ENCODE measurements around the gene KRT9. TPM values are rescaled to one million over a fixed set of nuclear protein-coding genes. Genes with fewer than 3 reads are reported as not detected.

KRT9 gene
- total and polyA plus RNA-seq, 4 donors = not detected

GRCh38 chr17:41555105-41555887 is 16.6 kb downstream of the KRT9 start:
- Histone ChIP-seq H3K27me3 (ENCODE audit: control insufficient read depth in 3 of 3, insufficient read depth in 3 of 3, low read length in 2 of 3) (peaks cover 0 to 4% (median 2%) of the 10 kb centered on the region in 3 donors), H3K27ac (ENCODE audit: low read depth in 1 of 2, low read length in 1 of 2) (no peak overlapping the region), H3K36me3 (ENCODE audit: control insufficient read depth in 4 of 4, insufficient read depth in 4 of 4, low read length in 4 of 4) (no peaks in the 10 kb centered on the region), H3K9ac (ENCODE audit: insufficient read depth in 1 of 2, low read length in 2 of 2) (no peak overlapping the region), H3K4me1 (ENCODE audit: control insufficient read depth in 5 of 5, insufficient read depth in 5 of 5, low read length in 5 of 5) (no peaks in the 10 kb centered on the region), H3K9me3 (ENCODE audit: control insufficient read depth in 4 of 4, insufficient read depth in 3 of 4, low read length in 3 of 4) (peaks cover 0 to 2% (median 0%) of the 10 kb centered on the region in 4 donors), H3K4me3 (no peak overlapping the region)
- 69 to 77% methylated on average over 5 of the region's 5 CpGs for WGBS, 2 donors
- ATAC-seq (ENCODE audit: insufficient read depth, low FRiP score) (no peak), DNase-seq (no peak)
- no peak for TF ChIP-seq CTCF (IDR thresholded peaks at IDR 0.05; ENCODE audit: control extremely low read depth, extremely low read depth)

GRCh38 chr17:41553987-41554680 is 17.7 kb downstream of the KRT9 start:
- no peaks in the 10 kb centered on the region for H3K36me3 ChIP-seq (ENCODE audit: control insufficient read depth in 4 of 4, insufficient read depth in 4 of 4, low read length in 4 of 4)
- DNase-seq = no peak
- TF ChIP-seq CTCF (IDR thresholded peaks at IDR 0.05; ENCODE audit: control extremely low read depth, extremely low read depth) = no peak
- H3K9me3 ChIP-seq (ENCODE audit: control insufficient read depth in 4 of 4, insufficient read depth in 3 of 4, low read length in 3 of 4) = peaks cover 0 to 2% (median 0%) of the 10 kb centered on the region in 4 donors
- peaks cover 0 to 4% (median 0%) of the 10 kb centered on the region in 5 donors for H3K4me1 ChIP-seq (ENCODE audit: control insufficient read depth in 5 of 5, insufficient read depth in 5 of 5, low read length in 5 of 5)
- no peak for ATAC-seq (ENCODE audit: insufficient read depth, low FRiP score)
- H3K4me3 ChIP-seq = no peak overlapping the region
- no peak overlapping the region for H3K9ac ChIP-seq (ENCODE audit: insufficient read depth in 1 of 2, low read length in 2 of 2)
- 76 to 85% methylated on average over 8 of the region's 8 CpGs for WGBS, 2 donors
- H3K27me3 ChIP-seq (ENCODE audit: control insufficient read depth in 3 of 3, insufficient read depth in 3 of 3, low read length in 2 of 3) = peaks cover 0 to 4% (median 2%) of the 10 kb centered on the region in 3 donors
- no peak overlapping the region for H3K27ac ChIP-seq (ENCODE audit: low read depth in 1 of 2, low read length in 1 of 2)

GRCh38 chr17:41553176-41553575 is 18.7 kb downstream of the KRT9 start:
- no peak for TF ChIP-seq CTCF (IDR thresholded peaks at IDR 0.05; ENCODE audit: control extremely low read depth, extremely low read depth)
- WGBS, 2 donors = 80 to 83% methylated on average over 4 of the region's 4 CpGs

More at GRCh38 chr17:41553176-41553575, 18.7 kb downstream of the KRT9 start:
- H3K9me3 ChIP-seq (ENCODE audit: control insufficient read depth in 4 of 4, insufficient read depth in 3 of 4, low read length in 3 of 4) = peaks cover 0 to 2% (median 0%) of the 10 kb centered on the region in 4 donors
- H3K36me3 ChIP-seq (ENCODE audit: control insufficient read depth in 4 of 4, insufficient read depth in 4 of 4, low read length in 4 of 4) = no peaks in the 10 kb centered on the region
- H3K27ac ChIP-seq (ENCODE audit: low read depth in 1 of 2, low read length in 1 of 2) = no peak overlapping the region
- no peak for DNase-seq
- H3K4me1 ChIP-seq (ENCODE audit: control insufficient read depth in 5 of 5, insufficient read depth in 5 of 5, low read length in 5 of 5) = peaks cover 0 to 12% (median 0%) of the 10 kb centered on the region in 5 donors
- peaks cover 0 to 4% (median 0%) of the 10 kb centered on the region in 3 donors for H3K27me3 ChIP-seq (ENCODE audit: control insufficient read depth in 3 of 3, insufficient read depth in 3 of 3, low read length in 2 of 3)
- ATAC-seq (ENCODE audit: insufficient read depth, low FRiP score) = no peak
- no peak overlapping the region for H3K9ac ChIP-seq (ENCODE audit: insufficient read depth in 1 of 2, low read length in 2 of 2)
- H3K4me3 ChIP-seq = no peak overlapping the region
